Epithelial cell of alveolus of lung (primary cell): ENCODE measurements around the gene TREH. TPM values are rescaled to one million over a fixed set of nuclear protein-coding genes. Genes with fewer than 3 reads are reported as not detected.

ENCODE experiments used
- total RNA-seq: library from RNA; depleted of rRNA; stranded (reverse); fragments of >200 nt; gene quantifications from 2 replicates; pipeline ENCODE4 v1.2.1, GENCODE V29; 2015

Gene TREH
- total RNA-seq = not detected in 2 replicates

GRCh38 chr11:118679483-118679882 is at the start of gene TREH:
Gene TREH (minus strand): TSS chr11:118679650. CDS start chr11:118679627, 23 bp downstream.

GRCh38 chr11:118607401-118608359 is 71.8 kb downstream of the TREH start, which contains the start of gene PHLDB1:
Gene PHLDB1 (plus strand): TSS chr11:118607615. CDS start chr11:118613837, 6,222 bp downstream.

Other genes with a start within 250 kb of the TREH start
- 20.0 and 30.0 TPM in 2 replicates for gene KMT2A, start 243.2 kb downstream of the TREH start, total RNA-seq
- gene TTC36, start 152.2 kb downstream of the TREH start, total RNA-seq = 1.2 TPM in 1 of 2 replicates, not detected in the other
- 25.3 and 39.0 TPM in 2 replicates for gene TMEM25, start 148.5 kb downstream of the TREH start, total RNA-seq
- gene IFT46, start 113.7 kb downstream of the TREH start, total RNA-seq = 18.0 and 29.6 TPM in 2 replicates
- 158 and 164 TPM in 2 replicates for gene ARCN1, start 107.2 kb downstream of the TREH start, total RNA-seq
- gene PHLDB1, start 72.0 kb downstream of the TREH start, total RNA-seq = 62.4 and 114 TPM in 2 replicates
- 57.4 and 128 TPM in 2 replicates for gene DDX6, start 111.5 kb upstream of the TREH start, total RNA-seq
- gene CXCR5, start 204.2 kb upstream of the TREH start, total RNA-seq = not detected in 2 replicates
- 21.3 and 49.2 TPM in 2 replicates for gene BCL9L, start 246.3 kb upstream of the TREH start, total RNA-seq